IMR-90 (cell line): Measurements from ENCODE around the gene FSTL3. TPM values are rescaled to one million over a fixed set of nuclear protein-coding genes. Genes with fewer than 3 reads are reported as not detected.

Experiments used
- MAFK ChIP-seq: IDR thresholded peaks from 2 replicates; pipeline ENCODE4 v1.6.1; 2012; ENCODE audit warnings: low read depth, low read length, improper control_type of control experiment
- NFE2L2 ChIP-seq: fragments of 150-350 bp; IDR thresholded peaks from 2 replicates; pipeline ENCODE4 v1.6.1; 2016; ENCODE audit warnings: low read depth, mild to moderate bottlenecking, low read length
- polyA plus RNA-seq, 3 experiments: library from polyadenylated mRNA; depleted of rRNA; stranded (reverse); fragments of >200 nt; gene quantifications; 2 replicates each; pipeline ENCODE4 v1.2.3, GENCODE V29; 2012; ENCODE audit warnings: low replicate concordance in 1 of 3
- total RNA-seq: library from RNA; depleted of rRNA; stranded (reverse); fragments of >200 nt; gene quantifications from 2 replicates; pipeline ENCODE4 v1.2.3, GENCODE V29; 2012; rRNA removed

The FSTL3 gene
- total and polyA plus RNA-seq, 2 of the 4 experiments (the other 2 are of a cell fraction): 32.3 to 76.9 TPM

DNA sequence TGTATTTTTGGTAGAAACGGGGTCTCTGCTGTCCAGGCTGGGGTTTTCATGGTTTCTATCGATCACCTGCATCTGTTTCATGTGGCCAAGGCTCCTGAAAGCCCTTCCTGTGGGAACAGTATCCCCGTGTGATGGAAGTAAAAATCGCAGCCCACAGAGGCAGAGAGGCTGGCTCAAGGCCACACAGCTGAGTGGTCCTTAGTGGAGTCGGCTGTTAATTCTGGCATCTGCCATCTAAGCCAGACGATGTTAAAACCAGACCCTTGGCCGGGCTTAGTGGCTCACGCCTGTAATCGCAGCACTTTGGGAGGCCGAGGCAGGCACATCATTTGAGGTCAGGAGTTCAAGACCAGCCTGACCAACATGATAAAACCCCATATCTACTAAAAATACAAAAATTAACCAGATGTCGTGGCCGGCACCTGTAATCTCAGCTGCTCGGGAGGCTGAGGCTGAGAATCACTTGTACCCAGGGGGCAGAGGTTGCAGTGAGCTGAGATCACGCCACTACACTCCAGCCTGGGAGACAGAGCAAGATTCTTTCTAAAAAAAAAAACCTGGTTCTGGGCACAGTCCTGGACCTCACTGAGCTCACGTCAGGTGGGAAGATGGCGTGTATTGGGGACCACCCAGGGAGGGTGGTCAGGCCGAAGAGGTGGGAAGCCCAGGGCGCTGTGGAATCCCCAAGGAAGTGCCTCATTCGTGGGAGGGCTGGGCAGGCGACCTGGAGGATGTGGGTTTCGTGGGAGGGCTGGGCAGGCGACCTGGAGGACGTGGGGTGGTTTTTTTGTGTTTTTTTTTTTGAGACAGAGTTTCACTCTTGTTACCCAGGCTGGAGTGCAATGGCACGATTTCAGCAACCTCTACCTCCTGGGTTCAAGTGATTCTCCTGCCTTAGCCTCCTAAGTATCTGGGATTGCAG lies 56.2 kb downstream of the FSTL3 start (continued):
- no peak for TF ChIP-seq MAFK
- TF ChIP-seq NFE2L2: no peak

Other genes starting within 250 kb of the FSTL3 start
- under 0.01 TPM in 1 of 2 replicates, not detected in the other for gene SHC2, start 215.4 kb upstream of the FSTL3 start, total RNA-seq
- gene SHC2, start 215.4 kb upstream of the FSTL3 start, polyA plus RNA-seq (2012; rRNA removed): 0.68 and 0.72 TPM in 2 replicates
- not detected in 2 replicates for gene MADCAM1, start 179.9 kb upstream of the FSTL3 start, total RNA-seq
- 0.24 and 0.26 TPM in 2 replicates for gene MADCAM1, start 179.9 kb upstream of the FSTL3 start, polyA plus RNA-seq (2012; rRNA removed)
- 2.7 and 4.2 TPM in 2 replicates for gene TPGS1, start 168.9 kb upstream of the FSTL3 start, total RNA-seq
- 6.3 and 13.9 TPM in 2 replicates for gene TPGS1, start 168.9 kb upstream of the FSTL3 start, polyA plus RNA-seq (2012; rRNA removed)
- gene CDC34, start 144.6 kb upstream of the FSTL3 start, total RNA-seq: 35.7 and 39.2 TPM in 2 replicates
- gene CDC34, start 144.6 kb upstream of the FSTL3 start, polyA plus RNA-seq (2012; rRNA removed): 68.9 and 80.8 TPM in 2 replicates
- gene GZMM, start 132.3 kb upstream of the FSTL3 start, total RNA-seq: not detected in 2 replicates
- 0.11 and 0.24 TPM in 2 replicates for gene GZMM, start 132.3 kb upstream of the FSTL3 start, polyA plus RNA-seq (2012; rRNA removed)
- 129 and 130 TPM in 2 replicates for gene BSG, start 103.8 kb upstream of the FSTL3 start, total RNA-seq
- 698 and 994 TPM in 2 replicates for gene BSG, start 103.8 kb upstream of the FSTL3 start, polyA plus RNA-seq (2012; rRNA removed)
- 0.56 and 0.72 TPM in 2 replicates for gene HCN2, start 86.5 kb upstream of the FSTL3 start, total RNA-seq
- 2.0 and 2.6 TPM in 2 replicates for gene HCN2, start 86.5 kb upstream of the FSTL3 start, polyA plus RNA-seq (2012; rRNA removed)
- gene POLRMT, start 42.9 kb upstream of the FSTL3 start, total RNA-seq: 9.9 and 10.3 TPM in 2 replicates
- gene POLRMT, start 42.9 kb upstream of the FSTL3 start, polyA plus RNA-seq (2012; rRNA removed): 29.6 and 44.6 TPM in 2 replicates
- gene FGF22, start 36.5 kb upstream of the FSTL3 start, total RNA-seq: not detected in 2 replicates
- gene FGF22, start 36.5 kb upstream of the FSTL3 start, polyA plus RNA-seq (2012; rRNA removed): 0.14 and 0.24 TPM in 2 replicates
- gene RNF126, start 13.2 kb upstream of the FSTL3 start, total RNA-seq: 7.0 and 8.6 TPM in 2 replicates
- 25.8 and 27.4 TPM in 2 replicates for gene RNF126, start 13.2 kb upstream of the FSTL3 start, polyA plus RNA-seq (2012; rRNA removed)
- not detected in 2 replicates for gene PRSS57, start 19.1 kb downstream of the FSTL3 start, total RNA-seq
- gene PRSS57, start 19.1 kb downstream of the FSTL3 start, polyA plus RNA-seq (2012; rRNA removed): not detected in 2 replicates
- 2.2 TPM in 2 replicates for gene PALM, start 32.5 kb downstream of the FSTL3 start, total RNA-seq
- 7.4 and 8.3 TPM in 2 replicates for gene PALM, start 32.5 kb downstream of the FSTL3 start, polyA plus RNA-seq (2012; rRNA removed)
- gene MISP, start 74.7 kb downstream of the FSTL3 start, total RNA-seq: not detected in 2 replicates
- gene MISP, start 74.7 kb downstream of the FSTL3 start, polyA plus RNA-seq (2012; rRNA removed): 0.03 TPM in 1 of 2 replicates, not detected in the other
- 95.5 and 146 TPM in 2 replicates for gene PTBP1, start 121.1 kb downstream of the FSTL3 start, total RNA-seq
- 269 and 483 TPM in 2 replicates for gene PTBP1, start 121.1 kb downstream of the FSTL3 start, polyA plus RNA-seq (2012; rRNA removed)
- 0.36 and 0.56 TPM in 2 replicates for gene PLPPR3, start 145.6 kb downstream of the FSTL3 start, total RNA-seq
- 1.2 and 2.0 TPM in 2 replicates for gene PLPPR3, start 145.6 kb downstream of the FSTL3 start, polyA plus RNA-seq (2012; rRNA removed)
- not detected in 2 replicates for gene AZU1, start 151.4 kb downstream of the FSTL3 start, total RNA-seq
- gene AZU1, start 151.4 kb downstream of the FSTL3 start, polyA plus RNA-seq (2012; rRNA removed): 0.12 TPM in 1 of 2 replicates, not detected in the other
- gene PRTN3, start 164.6 kb downstream of the FSTL3 start, total RNA-seq: not detected in 2 replicates
- not detected in 2 replicates for gene PRTN3, start 164.6 kb downstream of the FSTL3 start, polyA plus RNA-seq (2012; rRNA removed)
- not detected in 2 replicates for gene ELANE, start 175.9 kb downstream of the FSTL3 start, total RNA-seq
- 0.24 and 0.27 TPM in 2 replicates for gene ELANE, start 175.9 kb downstream of the FSTL3 start, polyA plus RNA-seq (2012; rRNA removed)
- gene CFD, start 183.3 kb downstream of the FSTL3 start, total RNA-seq: 1.1 and 1.4 TPM in 2 replicates
- 2.8 and 3.8 TPM in 2 replicates for gene CFD, start 183.3 kb downstream of the FSTL3 start, polyA plus RNA-seq (2012; rRNA removed)
- 8.1 and 15.3 TPM in 2 replicates for gene MED16, start 216.8 kb downstream of the FSTL3 start, total RNA-seq
- 40.2 and 49.0 TPM in 2 replicates for gene MED16, start 216.8 kb downstream of the FSTL3 start, polyA plus RNA-seq (2012; rRNA removed)
- not detected in 2 replicates for gene RNU6-9, start 217.1 kb downstream of the FSTL3 start, total RNA-seq
- not detected in 2 replicates for gene RNU6-9, start 217.1 kb downstream of the FSTL3 start, polyA plus RNA-seq (2012; rRNA removed)
- gene R3HDM4, start 236.8 kb downstream of the FSTL3 start, total RNA-seq: 8.9 and 9.0 TPM in 2 replicates
- gene R3HDM4, start 236.8 kb downstream of the FSTL3 start, polyA plus RNA-seq (2012; rRNA removed): 51.5 and 52.5 TPM in 2 replicates
- not detected in 2 replicates for gene KISS1R, start 240.9 kb downstream of the FSTL3 start, total RNA-seq
- gene KISS1R, start 240.9 kb downstream of the FSTL3 start, polyA plus RNA-seq (2012; rRNA removed): not detected in 2 replicates
- gene ARID3A, start 249.6 kb downstream of the FSTL3 start, total RNA-seq: 16.0 and 16.7 TPM in 2 replicates
- 23.1 and 29.4 TPM in 2 replicates for gene ARID3A, start 249.6 kb downstream of the FSTL3 start, polyA plus RNA-seq (2012; rRNA removed)